WERI-Rb-1 (cell line): ENCODE data around the gene IRX6.

Source experiments
- DNase-seq: peaks from one replicate; pipeline ENCODE4 v3.0.0-alpha.2; 2020
- H3K27ac ChIP-seq: fragments of 250-450 bp; sonication (Bioruptor Pico); 2 replicates; pipeline ENCODE4 v1.5.1; 2020; ENCODE audit warnings: mild to moderate bottlenecking, moderate library complexity
- H3K27me3 ChIP-seq: fragments of 250-450 bp; sonication (Bioruptor Pico); 2 replicates; pipeline ENCODE4 v1.5.1; 2021; ENCODE audit warnings: mild to moderate bottlenecking, low read depth, moderate library complexity; ENCODE audit not compliant: insufficient read depth, severe bottlenecking
- H3K36me3 ChIP-seq: fragments of 250-450 bp; sonication (Bioruptor Pico); 2 replicates; pipeline ENCODE4 v1.5.1; 2020; ENCODE audit warnings: mild to moderate bottlenecking, moderate library complexity
- H3K4me3 ChIP-seq: 2 replicates; pipeline ENCODE4 v1.5.1; 2011; ENCODE audit warnings: low read depth, mild to moderate bottlenecking, control low read depth, low read length
- H3K9me3 ChIP-seq: fragments of 250-450 bp; sonication (Bioruptor Pico); 2 replicates; pipeline ENCODE4 v1.5.1; 2021; ENCODE audit warnings: mild to moderate bottlenecking, moderate library complexity; ENCODE audit not compliant: severe bottlenecking
- TF ChIP-seq, protein P1 (sequence below): IDR thresholded peaks from 2 replicates; pipeline ENCODE4 v1.5.1; 2011; ENCODE audit warnings: low read depth, mild to moderate bottlenecking, control low read depth, inconsistent platforms, low read length

IRX6 gene

DNA sequence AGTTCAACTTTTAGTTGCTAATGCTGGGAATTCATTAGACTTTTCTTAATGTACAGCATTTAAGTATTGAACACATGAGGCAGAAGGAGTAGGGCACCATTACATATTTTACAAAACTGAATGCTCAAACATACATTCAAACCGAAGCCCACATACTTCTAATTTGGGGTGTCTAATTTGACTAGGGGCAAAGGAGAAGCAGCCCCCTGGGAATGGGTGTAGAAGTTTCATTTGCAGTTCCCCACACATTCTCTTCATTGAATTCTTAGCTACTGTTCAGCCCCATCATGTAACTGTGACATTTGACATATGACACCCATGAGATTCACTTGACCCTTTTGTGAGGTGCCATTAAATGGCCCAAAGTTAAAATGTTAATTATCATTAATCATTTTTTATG is 16.4 kb downstream of the IRX6 start:
- no peak for DNase-seq
- no peaks in the 10 kb centered on the region for H3K27me3 ChIP-seq
- no peak overlapping the region for H3K27ac ChIP-seq
- H3K4me3 ChIP-seq = no peak overlapping the region
- H3K9me3 ChIP-seq = no peaks in the 10 kb centered on the region
- TF ChIP-seq, protein P1, sequence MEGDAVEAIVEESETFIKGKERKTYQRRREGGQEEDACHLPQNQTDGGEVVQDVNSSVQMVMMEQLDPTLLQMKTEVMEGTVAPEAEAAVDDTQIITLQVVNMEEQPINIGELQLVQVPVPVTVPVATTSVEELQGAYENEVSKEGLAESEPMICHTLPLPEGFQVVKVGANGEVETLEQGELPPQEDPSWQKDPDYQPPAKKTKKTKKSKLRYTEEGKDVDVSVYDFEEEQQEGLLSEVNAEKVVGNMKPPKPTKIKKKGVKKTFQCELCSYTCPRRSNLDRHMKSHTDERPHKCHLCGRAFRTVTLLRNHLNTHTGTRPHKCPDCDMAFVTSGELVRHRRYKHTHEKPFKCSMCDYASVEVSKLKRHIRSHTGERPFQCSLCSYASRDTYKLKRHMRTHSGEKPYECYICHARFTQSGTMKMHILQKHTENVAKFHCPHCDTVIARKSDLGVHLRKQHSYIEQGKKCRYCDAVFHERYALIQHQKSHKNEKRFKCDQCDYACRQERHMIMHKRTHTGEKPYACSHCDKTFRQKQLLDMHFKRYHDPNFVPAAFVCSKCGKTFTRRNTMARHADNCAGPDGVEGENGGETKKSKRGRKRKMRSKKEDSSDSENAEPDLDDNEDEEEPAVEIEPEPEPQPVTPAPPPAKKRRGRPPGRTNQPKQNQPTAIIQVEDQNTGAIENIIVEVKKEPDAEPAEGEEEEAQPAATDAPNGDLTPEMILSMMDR = no peak
- no peaks in the 10 kb centered on the region for H3K36me3 ChIP-seq

DNA sequence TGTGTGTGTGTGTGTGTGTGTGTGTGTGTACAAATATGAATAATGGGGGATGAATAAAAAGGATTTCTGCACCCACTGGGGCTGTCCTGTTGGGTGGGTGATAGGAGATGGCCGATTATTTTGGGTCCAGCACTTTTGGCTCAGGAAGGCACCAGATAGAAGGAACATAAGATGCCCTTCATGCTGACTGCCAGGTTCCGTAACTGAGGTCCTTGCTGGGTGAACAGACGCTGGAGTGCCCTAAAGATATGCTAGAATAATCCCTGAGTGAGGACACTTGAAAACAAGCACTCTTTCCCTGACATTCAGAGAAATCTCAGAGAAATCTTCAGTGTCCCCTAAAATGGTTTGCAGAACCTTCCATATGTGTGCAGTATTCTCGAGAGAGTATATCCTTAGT is 17.7 kb downstream of the IRX6 start:
- no peak overlapping the region for H3K4me3 ChIP-seq
- no peaks in the 10 kb centered on the region for H3K9me3 ChIP-seq
- no peak for DNase-seq
- no peaks in the 10 kb centered on the region for H3K27me3 ChIP-seq
- no peaks in the 10 kb centered on the region for H3K36me3 ChIP-seq
- TF ChIP-seq, protein P1 = no peak
- no peak overlapping the region for H3K27ac ChIP-seq

DNA sequence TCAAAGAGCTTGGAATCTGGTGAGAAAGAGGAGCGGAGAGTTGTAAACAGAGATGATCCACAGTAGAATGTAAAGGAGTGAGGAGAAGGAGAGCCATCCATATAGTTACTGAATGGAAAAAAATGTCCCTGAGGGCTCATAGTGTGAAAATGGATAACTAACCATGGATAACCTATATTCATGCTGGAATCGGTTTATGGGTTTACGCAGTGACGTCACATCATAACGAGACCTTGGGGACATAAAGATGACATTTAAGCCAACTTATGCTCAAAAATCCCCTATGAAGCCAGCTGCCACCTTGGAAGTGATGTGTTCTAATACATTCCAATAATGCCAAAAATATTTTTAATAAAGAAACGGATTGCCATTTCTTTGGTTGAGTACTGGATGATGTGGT is 22.5 kb downstream of the IRX6 start:
- DNase-seq = no peak
- TF ChIP-seq, protein P1 = no peak
- Histone ChIP-seq H3K9me3 (no peaks in the 10 kb centered on the region), H3K4me3 (no peak overlapping the region), H3K27ac (no peak overlapping the region), H3K36me3 (no peaks in the 10 kb centered on the region), H3K27me3 (no peaks in the 10 kb centered on the region)

GRCh38 chr16:55349867-55350266 is 25.9 kb downstream of the IRX6 start:
- H3K36me3 ChIP-seq = no peaks in the 10 kb centered on the region
- no peak overlapping the region for H3K27ac ChIP-seq
- H3K4me3 ChIP-seq = no peak overlapping the region
- H3K27me3 ChIP-seq = no peaks in the 10 kb centered on the region
- TF ChIP-seq, protein P1 = no peak
- no peaks in the 10 kb centered on the region for H3K9me3 ChIP-seq
- DNase-seq = no peak

GRCh38 chr16:55350984-55351383 is 27.0 kb downstream of the IRX6 start:
- Histone ChIP-seq H3K36me3 (no peaks in the 10 kb centered on the region), H3K27ac (no peak overlapping the region)
- no peak for DNase-seq

GRCh38 chr16:55351936-55352335 is 27.9 kb downstream of the IRX6 start:
- no peaks in the 10 kb centered on the region for H3K36me3 ChIP-seq
- H3K27ac ChIP-seq = no peak overlapping the region
- H3K27me3 ChIP-seq = no peaks in the 10 kb centered on the region
- TF ChIP-seq, protein P1 = no peak
- no peak for DNase-seq
- H3K9me3 ChIP-seq = no peaks in the 10 kb centered on the region
- H3K4me3 ChIP-seq = no peak overlapping the region

More at GRCh38 chr16:55350984-55351383, 27.0 kb downstream of the IRX6 start:
- no peaks in the 10 kb centered on the region for H3K27me3 ChIP-seq
- TF ChIP-seq, protein P1 = no peak
- no peak overlapping the region for H3K4me3 ChIP-seq
- H3K9me3 ChIP-seq = no peaks in the 10 kb centered on the region
